Sigmoid colon (tissue), 4 donors: Measurements from ENCODE around the gene TMED9.

Source experiments
- EP300 ChIP-seq, 4 donors: sonication (generic); formaldehyde crosslinking; IDR thresholded peaks; one replicate each; pipeline ENCODE4 v1.6.1; 2017; ENCODE audit warnings: antibody characterized with exemption in 4 of 4
- POLR2A ChIP-seq, 2 donors: fragments of 450-650 bp; IDR thresholded peaks; one replicate each; pipeline ENCODE4 v1.6.1; 2016; ENCODE audit warnings: antibody characterized with exemption in 2 of 2, mild to moderate bottlenecking in 2 of 2, moderate library complexity in 2 of 2
- POLR2AphosphoS5 ChIP-seq, 4 donors: sonication (generic); formaldehyde crosslinking; IDR thresholded peaks; one replicate each; pipeline ENCODE4 v1.6.1; 2017; ENCODE audit warnings: antibody characterized with exemption in 4 of 4
- TF ChIP-seq, protein P1 (sequence below), 4 experiments: fragments of 450-650 bp in 3 of 4; fragments of 200-600 bp in 1 of 4; IDR thresholded peaks; one replicate each; pipeline ENCODE4 v1.5.1; 2016 to 2019; ENCODE audit warnings: antibody characterized with exemption in 4 of 4, mild to moderate bottlenecking in 3 of 4, moderate library complexity in 2 of 4

DNA sequence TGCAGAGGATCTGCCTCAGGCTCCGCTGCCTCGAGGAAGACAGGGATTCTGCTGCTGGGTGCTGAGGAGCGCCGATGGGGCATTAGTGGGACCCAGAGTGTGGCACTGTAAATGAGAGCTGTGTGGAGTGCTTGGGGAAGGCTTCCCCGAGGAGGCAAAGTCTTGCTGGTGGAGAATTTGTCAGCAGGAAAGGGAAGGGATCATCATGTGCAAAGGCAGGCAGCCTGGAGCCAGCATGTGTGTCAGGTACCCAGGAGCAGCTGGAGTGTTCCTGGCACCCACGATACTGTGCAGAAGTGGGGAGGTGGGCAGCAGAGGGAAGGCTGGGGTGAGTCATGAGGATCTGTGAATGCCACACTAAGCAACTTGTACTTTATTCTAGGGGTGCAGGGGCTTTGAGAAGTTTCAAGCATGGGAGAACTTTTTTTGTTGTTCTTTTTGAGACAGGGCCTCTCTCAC, 20.2 kb downstream of the TMED9 start:
- TF ChIP-seq, protein P1, sequence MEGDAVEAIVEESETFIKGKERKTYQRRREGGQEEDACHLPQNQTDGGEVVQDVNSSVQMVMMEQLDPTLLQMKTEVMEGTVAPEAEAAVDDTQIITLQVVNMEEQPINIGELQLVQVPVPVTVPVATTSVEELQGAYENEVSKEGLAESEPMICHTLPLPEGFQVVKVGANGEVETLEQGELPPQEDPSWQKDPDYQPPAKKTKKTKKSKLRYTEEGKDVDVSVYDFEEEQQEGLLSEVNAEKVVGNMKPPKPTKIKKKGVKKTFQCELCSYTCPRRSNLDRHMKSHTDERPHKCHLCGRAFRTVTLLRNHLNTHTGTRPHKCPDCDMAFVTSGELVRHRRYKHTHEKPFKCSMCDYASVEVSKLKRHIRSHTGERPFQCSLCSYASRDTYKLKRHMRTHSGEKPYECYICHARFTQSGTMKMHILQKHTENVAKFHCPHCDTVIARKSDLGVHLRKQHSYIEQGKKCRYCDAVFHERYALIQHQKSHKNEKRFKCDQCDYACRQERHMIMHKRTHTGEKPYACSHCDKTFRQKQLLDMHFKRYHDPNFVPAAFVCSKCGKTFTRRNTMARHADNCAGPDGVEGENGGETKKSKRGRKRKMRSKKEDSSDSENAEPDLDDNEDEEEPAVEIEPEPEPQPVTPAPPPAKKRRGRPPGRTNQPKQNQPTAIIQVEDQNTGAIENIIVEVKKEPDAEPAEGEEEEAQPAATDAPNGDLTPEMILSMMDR (IDR thresholded peaks at IDR 0.05), result no peak
- TF ChIP-seq POLR2A (IDR thresholded peaks at IDR 0.05), result no peak
- TF ChIP-seq POLR2AphosphoS5 (IDR thresholded peaks at IDR 0.05), result no peak
- no peak for TF ChIP-seq EP300 (IDR thresholded peaks at IDR 0.05)
